HCT116 (cell line): ENCODE data around the gene DICER1. TPM values are rescaled to one million over a fixed set of nuclear protein-coding genes. Genes with fewer than 3 reads are reported as not detected.

ENCODE experiments used
- ATAC-seq: fragments of 200-7000 bp; cut with Tn5 transposase; 2 replicates; pipeline ENCODE4 v1.9.1; 2020; ENCODE audit warnings: mild to moderate bottlenecking, moderate library complexity
- BruUV-seq: library from RNA; stranded (reverse); fragments of 400-500 nt; replicated peaks from 2 replicates; lab custom pipeline; 2021; lab: Mats Ljungman, UMichigan
- CTCF ChIA-PET: fragments of 300-600 bp; sonication (Branson Sonifier 250); formaldehyde crosslinking; loops from one replicate; lab custom pipeline; 2021; ENCODE audit warnings: antibody characterized with exemption; lab: Charles Lee
- POLR2A ChIA-PET: fragments of 300-600, 350-600 bp; sonication (Branson Sonifier 250); formaldehyde crosslinking; loops from one replicate; lab custom pipeline; 2021; ENCODE audit warnings: antibody characterized with exemption; lab: Charles Lee
- RAD21 ChIA-PET, 2 experiments: fragments of 300-600 bp; sonication (Branson Sonifier 250); formaldehyde crosslinking; loops; one replicate each; lab custom pipeline; 2023; ENCODE audit warnings: low total read pairs in 2 of 2; ENCODE audit not compliant: uncharacterized antibody in 2 of 2, unreplicated experiment in 2 of 2, low non-redundant PET in 1 of 2; lab: Charles Lee
- DNase-seq: peaks from one replicate; pipeline ENCODE4 v3.0.0-alpha.2; 2010; ENCODE audit warnings: low read depth, low spot score
- H2AFZ ChIP-seq: fragments of 200-600 bp; shearing (Covaris generic), sonication (generic); 2 replicates; pipeline ENCODE4 v1.6.1; 2017; ENCODE audit warnings: low read depth, mixed run types, mixed read lengths, antibody characterized with exemption, low read length; ENCODE audit not compliant: poor library complexity, severe bottlenecking
- H3K27ac ChIP-seq: 2 replicates; pipeline ENCODE4 v1.5.1; 2012; ENCODE audit warnings: low read depth, low read length
- H3K27me3 ChIP-seq: fragments of 200-600 bp; sonication (generic); 2 replicates; pipeline ENCODE4 v1.6.1; 2016; ENCODE audit warnings: mixed run types, low read length, mixed read lengths; ENCODE audit not compliant: insufficient read depth
- H3K36me3 ChIP-seq, 2 experiments: fragments of 200-500 bp in 1 of 2; fragments of 200-600 bp in 1 of 2; sonication (Bioruptor generic) in 1 of 2; sonication (generic) in 1 of 2; 2 replicates each; pipeline versions ENCODE4 v1.5.1 to v1.6.1; 2014 to 2016; ENCODE audit warnings: low read length in 2 of 2, inconsistent platforms in 1 of 2, mixed read lengths in 1 of 2, mixed run types in 1 of 2; ENCODE audit not compliant: insufficient read depth in 2 of 2, control insufficient read depth in 1 of 2
- H3K4me1 ChIP-seq, 2 experiments: fragments of 200-600 bp in 1 of 2; sonication (generic) in 1 of 2; 2 replicates each; pipeline versions ENCODE4 v1.5.1 to v1.6.1; 2012 to 2017; ENCODE audit warnings: low read length in 2 of 2, inconsistent platforms in 1 of 2, mild to moderate bottlenecking in 1 of 2, mixed read lengths in 1 of 2, mixed run types in 1 of 2, moderate library complexity in 1 of 2; ENCODE audit not compliant: insufficient read depth in 2 of 2, control insufficient read depth in 1 of 2
- H3K4me2 ChIP-seq: fragments of 200-600 bp; sonication (generic); 2 replicates; pipeline ENCODE4 v1.6.1; 2017; ENCODE audit warnings: mixed run types, low read length, mixed read lengths
- H3K4me3 ChIP-seq, 2 experiments: fragments of 200-600 bp in 1 of 2; sonication (generic) in 1 of 2; replicated peaks in 1 of 2; 2 replicates each; pipeline ENCODE4 v1.5.1; 2011 to 2016; ENCODE audit warnings: low read length in 2 of 2, control low read depth in 1 of 2, low read depth in 1 of 2, mild to moderate bottlenecking in 1 of 2, mixed read lengths in 1 of 2, mixed run types in 1 of 2
- H3K79me2 ChIP-seq: fragments of 200-600 bp; sonication (generic); 2 replicates; pipeline ENCODE4 v1.6.1; 2017; ENCODE audit warnings: mild to moderate bottlenecking, mixed run types, low read length, moderate library complexity, mixed read lengths; ENCODE audit not compliant: insufficient read depth
- H3K9ac ChIP-seq: fragments of 200-600 bp; sonication (generic); 2 replicates; pipeline ENCODE4 v1.6.1; 2016; ENCODE audit warnings: low read length, mixed read lengths
- H3K9me2 ChIP-seq: fragments of 200-600 bp; sonication (generic), shearing (Covaris generic); 2 replicates; pipeline ENCODE4 v1.6.1; 2017; ENCODE audit warnings: mixed run types, mild to moderate bottlenecking, moderate library complexity; ENCODE audit not compliant: insufficient read depth
- H3K9me3 ChIP-seq, 2 experiments: fragments of 200-500 bp in 1 of 2; fragments of 200-600 bp in 1 of 2; sonication (Bioruptor generic) in 1 of 2; sonication (generic) in 1 of 2; 2 replicates each; pipeline ENCODE4 v1.6.1; 2014 to 2017; ENCODE audit warnings: low read length in 2 of 2, mixed read lengths in 2 of 2, inconsistent platforms in 1 of 2, low read depth in 1 of 2, mild to moderate bottlenecking in 1 of 2, mixed run types in 1 of 2, moderate library complexity in 1 of 2; ENCODE audit not compliant: control insufficient read depth in 1 of 2, insufficient read depth in 1 of 2
- H4K20me1 ChIP-seq: fragments of 200-600 bp; sonication (generic), shearing (Covaris generic); 2 replicates; pipeline ENCODE4 v1.6.1; 2017; ENCODE audit warnings: mixed run types, mild to moderate bottlenecking, moderate library complexity; ENCODE audit not compliant: insufficient read depth
- CTCF ChIP-seq, 3 experiments: fragments of 200-600 bp in 1 of 3; sonication (generic) in 1 of 3; IDR thresholded peaks in 2 of 3; conservative IDR thresholded peaks in 1 of 3; 2 replicates each; pipeline ENCODE4 v1.5.1; 2012 to 2017; ENCODE audit warnings: low read depth in 2 of 3, low read length in 2 of 3, antibody characterized with exemption in 1 of 3, borderline replicate concordance in 1 of 3, control low read depth in 1 of 3, mild to moderate bottlenecking in 1 of 3, mixed read lengths in 1 of 3, mixed run types in 1 of 3, moderate library complexity in 1 of 3; ENCODE audit not compliant: insufficient read depth in 1 of 3
- EGR1 ChIP-seq: IDR thresholded peaks from 2 replicates; pipeline ENCODE4 v1.6.1; 2012; ENCODE audit warnings: low read depth
- EZH2 ChIP-seq: fragments of 200-600 bp; sonication (generic); IDR thresholded peaks from 2 replicates; pipeline ENCODE4 v1.6.1; 2017; ENCODE audit warnings: antibody characterized with exemption, mixed run types
- EZH2phosphoT487 ChIP-seq: fragments of 200-600 bp; IDR thresholded peaks from 2 replicates; pipeline ENCODE4 v1.6.1; 2018; ENCODE audit warnings: antibody characterized with exemption, borderline replicate concordance
- JUND ChIP-seq: IDR thresholded peaks from 2 replicates; pipeline ENCODE4 v1.6.1; 2012
- MAX ChIP-seq: IDR thresholded peaks from 2 replicates; pipeline ENCODE4 v1.6.1; 2012
- POLR2A ChIP-seq: IDR thresholded peaks from 2 replicates; pipeline ENCODE4 v1.7.0; 2011; ENCODE audit warnings: borderline replicate concordance; ENCODE audit not compliant: insufficient read depth, insufficient read length; ENCODE audit errors: extremely low read depth
- RAD21 ChIP-seq: IDR thresholded peaks from 2 replicates; pipeline ENCODE4 v1.6.1; 2012; ENCODE audit warnings: low read depth, mild to moderate bottlenecking
- SRF ChIP-seq: IDR thresholded peaks from 2 replicates; pipeline ENCODE4 v1.6.1; 2012; ENCODE audit warnings: low read depth
- TCF7L2 ChIP-seq: IDR thresholded peaks from 2 replicates; pipeline ENCODE4 v1.7.0; 2011; ENCODE audit warnings: borderline replicate concordance, inconsistent platforms; ENCODE audit not compliant: insufficient read depth, insufficient read length; ENCODE audit errors: extremely low read depth
- YY1 ChIP-seq: IDR thresholded peaks from 2 replicates; pipeline ENCODE4 v1.6.1; 2011; ENCODE audit warnings: low read length, low read depth, moderate library complexity, mild to moderate bottlenecking; ENCODE audit not compliant: insufficient replicate concordance; ENCODE audit errors: extremely low read depth
- ZFX ChIP-seq: fragments of 450-650 bp; IDR thresholded peaks from 2 replicates; pipeline ENCODE4 v1.6.1; 2017
- ZNF274 ChIP-seq: fragments of 200-500 bp; sonication (Bioruptor generic); IDR thresholded peaks from 2 replicates; pipeline ENCODE4 v1.6.1; 2014; ENCODE audit warnings: mild to moderate bottlenecking, low read depth, low read length, inconsistent platforms
- intact Hi-C: fragments of 100-400 bp; cut with micrococcal nuclease; formaldehyde crosslinking; loops from 2 replicates; pipeline ENCODE4 v1.10.0; 2022
- total RNA-seq: library from RNA; stranded (reverse); gene quantifications from one replicate; pipeline ENCODE4 v1.2.1, GENCODE V29; 2021; ENCODE audit not compliant: unreplicated experiment

DICER1 gene
- total RNA-seq, 1 experiment from 2014 or later = 38.6 TPM

GRCh38 chr14:95198320-95198719, 41.0 kb upstream of the DICER1 start:
- ATAC-seq = no peak
- Histone ChIP-seq H3K4me3 (no peak overlapping the region), H3K4me2 (no peak overlapping the region), H3K27ac (no peak overlapping the region), H3K79me2 (no peaks in the 10 kb centered on the region), H3K27me3 (no peaks in the 10 kb centered on the region), H3K9me3 (no peaks in the 10 kb centered on the region), H3K36me3 (peaks cover 0 to 2% of the 10 kb centered on the region in 2 experiments; a peak in 1 of 4 replicates), H3K9me2 (no peaks in the 10 kb centered on the region), H3K9ac (no peak overlapping the region), H2AFZ (no peak overlapping the region), H4K20me1 (no peaks in the 10 kb centered on the region), H3K4me1 (peaks cover 3 to 14% of the 10 kb centered on the region in 2 experiments; a peak in 3 of 4 replicates)
- DNase-seq = no peak
- ChIA-PET RAD21 (no interaction called here), CTCF (no interaction called here), POLR2A (no interaction called here)
- BruUV-seq = no TSS peak
- TF ChIP-seq EZH2phosphoT487 (no peak), CTCF (IDR thresholded peaks at IDR 0.05 in 2 of 3, conservative IDR thresholded peaks at IDR 0.05 in 1 of 3; ENCODE audit: borderline replicate concordance in 1 of 3, insufficient read depth in 1 of 3, low read depth in 2 of 3, low read length in 2 of 3) (no peak), RAD21 (no peak), POLR2A (no peak), EGR1 (no peak), YY1 (no peak)
- intact Hi-C loops = no loop called here

- Histone ChIP-seq H3K9ac (no peak overlapping the region), H3K79me2 (no peaks in the 10 kb centered on the region), H3K9me3 (no peaks in the 10 kb centered on the region), H3K9me2 (no peaks in the 10 kb centered on the region), H3K4me1 (peaks cover 3 to 14% of the 10 kb centered on the region in 2 experiments; a peak in 3 of 4 replicates), H2AFZ (no peak overlapping the region), H3K27me3 (no peaks in the 10 kb centered on the region), H3K36me3 (no peaks in the 10 kb centered on the region), H4K20me1 (no peaks in the 10 kb centered on the region), H3K4me2 (no peak overlapping the region), H3K4me3 (no peak overlapping the region), H3K27ac (no peak overlapping the region)
- ATAC-seq (peak; percentile 13; the same call in 1 of the 2 replicates), DNase-seq (no peak)
- no TSS peak for BruUV-seq
- CTCF ChIA-PET = no interaction called here
- POLR2A ChIA-PET = no interaction called here
- intact Hi-C loops = no loop called here
- RAD21 ChIA-PET = no interaction called here
- TF ChIP-seq SRF (no peak), CTCF (IDR thresholded peaks at IDR 0.05 in 2 of 3, conservative IDR thresholded peaks at IDR 0.05 in 1 of 3; ENCODE audit: borderline replicate concordance in 1 of 3, insufficient read depth in 1 of 3, low read depth in 2 of 3, low read length in 2 of 3) (no peak), EZH2 (no peak), TCF7L2 (no peak), MAX (no peak), JUND (no peak), ZNF274 (no peak), POLR2A (no peak), ZFX (no peak)
These were observed 40.2 kb upstream of the DICER1 start for GRCh38 chr14:95197551-95197950.
